ENCODE measurements around the gene EVX1. TPM values are rescaled to one million over a fixed set of nuclear protein-coding genes. Genes with fewer than 3 reads are reported as not detected.

The EVX1 gene
- total RNA-seq, 1 experiment from 2014 or later, result not detected

DNA sequence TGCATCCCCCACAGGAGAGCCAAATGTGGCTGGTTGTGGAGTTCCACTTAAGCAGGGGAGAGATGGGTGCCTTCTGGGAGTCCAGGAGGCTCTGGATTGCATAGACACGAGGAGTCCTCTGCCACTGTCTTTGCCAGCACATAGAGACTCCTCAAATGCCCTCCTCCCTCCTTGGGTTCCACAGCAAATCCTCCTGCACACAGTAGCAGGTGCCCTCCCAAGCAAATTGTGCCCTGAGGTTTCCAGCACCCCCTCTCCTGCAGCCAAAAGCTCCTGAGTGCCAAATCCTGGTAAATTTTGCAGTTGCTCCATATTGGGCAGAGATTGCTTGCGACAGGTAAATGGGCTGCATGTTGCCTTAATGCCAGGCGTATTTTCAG is 5.8 kb downstream of the EVX1 start:
- Histone ChIP-seq H4K5ac (ENCODE audit: insufficient read length, low read depth, low read length) (no peak overlapping the region), H3K9ac (ENCODE audit: extremely low read depth, insufficient read length, low read length) (no peak overlapping the region), H3K4me1 (ENCODE audit: insufficient read depth, low read length) (0 out of 2 replicates have a peak, but pooled peaks cover 2% of the 10 kb centered on the region), H2AK5ac (ENCODE audit: insufficient read length, low read length) (no peak overlapping the region), H3K56ac (ENCODE audit: insufficient read length, low read depth, low read length) (no peak overlapping the region), H3T11ph (ENCODE audit: low read length) (no peak overlapping the region), H3K4ac (ENCODE audit: low read depth, low read length) (no peak overlapping the region), H3K9me3 (ENCODE audit: control insufficient read depth, low read depth, low read length) (no peaks in the 10 kb centered on the region), H3K23me2 (ENCODE audit: insufficient read length, low read depth, low read length, poor library complexity, severe bottlenecking) (no peaks in the 10 kb centered on the region), H3K23ac (ENCODE audit: insufficient read length, low read depth, low read length) (no peak overlapping the region), H2BK12ac (ENCODE audit: insufficient read length, low read depth, low read length) (no peak overlapping the region), H2BK20ac (ENCODE audit: low read depth, low read length, poor library complexity, severe bottlenecking) (no peak overlapping the region), H3K79me1 (ENCODE audit: insufficient read depth, low read depth, low read length, poor library complexity, severe bottlenecking) (no peaks in the 10 kb centered on the region), H2BK5ac (ENCODE audit: insufficient read length, low read length) (no peak overlapping the region), H2BK120ac (ENCODE audit: low read depth, low read length, poor library complexity, severe bottlenecking) (no peak overlapping the region), H3K4me2 (ENCODE audit: insufficient read depth, insufficient read length, low read length) (no peak overlapping the region), H2AFZ (ENCODE audit: low read length) (no peak overlapping the region), H4K20me1 (ENCODE audit: control insufficient read depth, insufficient read depth, insufficient read length) (peaks cover 2% of the 10 kb centered on the region), H3K14ac (ENCODE audit: insufficient read depth, low read length) (no peak overlapping the region), H3K27me3 (ENCODE audit: insufficient read depth, low read length) (peaks cover 100% of the 10 kb centered on the region), H3K27ac (ENCODE audit: insufficient read length, low read depth, low read length) (no peak overlapping the region), H2BK15ac (ENCODE audit: low read depth, low read length) (no peak overlapping the region), H3K18ac (ENCODE audit: insufficient read length, low read depth, low read length) (no peak overlapping the region), H4K91ac (ENCODE audit: insufficient read length, low read depth, low read length) (no peak overlapping the region), H4K8ac (replicated peaks; ENCODE audit: insufficient read length, low read depth, low read length) (no peak overlapping the region), H3K79me2 (ENCODE audit: insufficient read depth, low read length) (no peaks in the 10 kb centered on the region)
- H3K27me3 Mint-ChIP-seq (ENCODE audit: low read depth), result peaks cover 100% of the 10 kb centered on the region
- TF ChIP-seq, protein P1, sequence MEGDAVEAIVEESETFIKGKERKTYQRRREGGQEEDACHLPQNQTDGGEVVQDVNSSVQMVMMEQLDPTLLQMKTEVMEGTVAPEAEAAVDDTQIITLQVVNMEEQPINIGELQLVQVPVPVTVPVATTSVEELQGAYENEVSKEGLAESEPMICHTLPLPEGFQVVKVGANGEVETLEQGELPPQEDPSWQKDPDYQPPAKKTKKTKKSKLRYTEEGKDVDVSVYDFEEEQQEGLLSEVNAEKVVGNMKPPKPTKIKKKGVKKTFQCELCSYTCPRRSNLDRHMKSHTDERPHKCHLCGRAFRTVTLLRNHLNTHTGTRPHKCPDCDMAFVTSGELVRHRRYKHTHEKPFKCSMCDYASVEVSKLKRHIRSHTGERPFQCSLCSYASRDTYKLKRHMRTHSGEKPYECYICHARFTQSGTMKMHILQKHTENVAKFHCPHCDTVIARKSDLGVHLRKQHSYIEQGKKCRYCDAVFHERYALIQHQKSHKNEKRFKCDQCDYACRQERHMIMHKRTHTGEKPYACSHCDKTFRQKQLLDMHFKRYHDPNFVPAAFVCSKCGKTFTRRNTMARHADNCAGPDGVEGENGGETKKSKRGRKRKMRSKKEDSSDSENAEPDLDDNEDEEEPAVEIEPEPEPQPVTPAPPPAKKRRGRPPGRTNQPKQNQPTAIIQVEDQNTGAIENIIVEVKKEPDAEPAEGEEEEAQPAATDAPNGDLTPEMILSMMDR (conservative IDR thresholded peaks at IDR 0.05), result no peak
- no peak for DNase-seq
- no peak overlapping the region for H3K27ac Mint-ChIP-seq
- H3K4me1 Mint-ChIP-seq, result peaks cover 17 to 51% of the 10 kb centered on the region in 2 experiments
- peaks cover 2 to 19% of the 10 kb centered on the region in 2 experiments; a peak in 2 of 5 replicates for H3K9me3 Mint-ChIP-seq
- WGBS (ENCODE audit: extremely low coverage, insufficient read length, low lambda C conversion rate), result no CpG with 5 or more reads among the region's 3 CpGs
- no peaks in the 10 kb centered on the region for H3K36me3 Mint-ChIP-seq (ENCODE audit: insufficient read depth in 1 of 3, low read depth in 3 of 3)
- no peak overlapping the region for H3K4me3 Mint-ChIP-seq
